NCI-H146 treated with DMSO at 0.1 percent for 48 hours (cell line): ENCODE data around the gene SHANK1.

Source experiments
- DNase-seq: peaks from one replicate; lab custom pipeline; 2025; ENCODE audit not compliant: unreplicated experiment; lab: John Stamatoyannopoulos, UW

The SHANK1 gene

DNA sequence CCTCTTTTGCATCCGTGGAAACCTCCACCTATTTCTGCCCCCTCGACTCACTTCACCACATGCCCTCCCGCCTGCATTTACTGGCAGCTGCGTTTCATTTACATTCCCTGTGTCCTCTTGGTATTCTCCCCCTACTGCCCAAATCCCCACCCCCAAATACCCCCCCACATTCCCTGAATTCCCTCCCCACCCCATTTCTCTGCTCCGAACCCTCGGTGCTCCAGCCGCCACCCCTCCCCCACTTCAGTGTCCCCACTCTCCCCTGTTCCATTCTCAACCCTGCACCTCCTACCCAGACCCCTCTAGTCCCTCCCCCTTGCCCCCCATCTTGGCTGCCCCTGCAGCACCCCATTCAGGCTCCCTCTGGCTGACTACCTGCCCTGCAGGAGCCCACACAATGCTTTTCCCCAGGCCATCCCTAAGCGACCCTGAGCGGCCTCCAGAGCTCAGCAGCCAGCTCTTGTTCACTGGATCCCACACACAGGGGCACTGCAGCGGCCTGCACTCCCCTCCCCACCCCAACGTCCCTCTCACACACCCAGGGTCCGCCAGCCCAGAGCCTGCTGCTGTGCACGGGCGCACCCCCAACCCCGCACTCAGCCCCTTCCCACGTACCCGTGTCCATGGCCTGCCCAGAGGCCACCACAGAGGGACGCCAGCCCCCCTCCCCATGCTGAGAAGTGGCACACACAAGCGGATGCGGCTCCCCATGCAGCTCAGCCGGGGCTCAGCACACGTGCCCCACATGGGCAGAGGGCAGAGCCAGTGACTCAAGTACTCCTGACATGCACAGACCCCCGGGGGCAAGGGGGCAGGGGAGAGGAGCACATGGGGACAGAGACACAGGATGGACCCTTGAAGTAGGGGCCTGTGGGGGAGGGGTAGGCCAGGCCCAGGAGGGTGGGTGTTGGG is 26.3 kb downstream of the SHANK1 start:
- no peak for DNase-seq

DNA sequence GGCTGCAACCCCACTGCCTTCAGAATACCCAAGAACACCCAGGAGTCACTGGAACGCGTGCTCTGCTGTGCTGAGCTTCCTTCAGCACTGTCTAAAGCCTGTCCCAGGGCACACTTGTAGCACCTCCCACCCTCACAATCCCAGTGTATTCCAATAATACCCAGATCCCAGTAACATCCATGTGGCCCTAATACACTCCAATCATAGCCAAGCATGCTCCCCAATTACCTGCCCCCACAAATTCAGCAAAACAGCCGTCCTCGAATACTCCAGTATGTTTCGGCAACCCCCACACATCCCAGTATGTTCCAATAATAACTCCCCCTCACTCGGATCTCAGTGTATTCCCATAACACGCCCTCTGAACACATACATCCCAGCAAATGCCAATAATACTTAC is 29.2 kb downstream of the SHANK1 start:
- DNase-seq = no peak

DNA sequence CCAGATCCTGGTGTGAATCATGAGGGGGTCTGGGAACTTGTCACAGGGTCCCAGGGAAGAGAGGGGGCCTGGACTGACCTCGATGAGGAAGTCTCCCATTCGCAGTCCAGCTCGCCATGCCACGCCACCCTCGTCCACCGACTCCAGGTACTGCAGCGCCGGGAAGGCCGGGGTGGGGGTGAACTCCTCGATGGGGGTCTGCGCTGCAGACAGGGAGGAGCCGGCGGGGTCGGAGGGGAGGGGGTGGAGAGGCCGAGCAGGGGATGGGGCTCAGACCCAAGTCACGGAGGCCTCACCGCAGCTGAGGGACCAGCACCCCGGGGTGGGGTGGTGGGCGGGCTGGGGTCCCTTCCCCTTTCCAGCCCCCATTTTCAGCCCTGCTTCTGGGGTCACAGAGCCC is 30.8 kb downstream of the SHANK1 start:
- DNase-seq = no peak

DNA sequence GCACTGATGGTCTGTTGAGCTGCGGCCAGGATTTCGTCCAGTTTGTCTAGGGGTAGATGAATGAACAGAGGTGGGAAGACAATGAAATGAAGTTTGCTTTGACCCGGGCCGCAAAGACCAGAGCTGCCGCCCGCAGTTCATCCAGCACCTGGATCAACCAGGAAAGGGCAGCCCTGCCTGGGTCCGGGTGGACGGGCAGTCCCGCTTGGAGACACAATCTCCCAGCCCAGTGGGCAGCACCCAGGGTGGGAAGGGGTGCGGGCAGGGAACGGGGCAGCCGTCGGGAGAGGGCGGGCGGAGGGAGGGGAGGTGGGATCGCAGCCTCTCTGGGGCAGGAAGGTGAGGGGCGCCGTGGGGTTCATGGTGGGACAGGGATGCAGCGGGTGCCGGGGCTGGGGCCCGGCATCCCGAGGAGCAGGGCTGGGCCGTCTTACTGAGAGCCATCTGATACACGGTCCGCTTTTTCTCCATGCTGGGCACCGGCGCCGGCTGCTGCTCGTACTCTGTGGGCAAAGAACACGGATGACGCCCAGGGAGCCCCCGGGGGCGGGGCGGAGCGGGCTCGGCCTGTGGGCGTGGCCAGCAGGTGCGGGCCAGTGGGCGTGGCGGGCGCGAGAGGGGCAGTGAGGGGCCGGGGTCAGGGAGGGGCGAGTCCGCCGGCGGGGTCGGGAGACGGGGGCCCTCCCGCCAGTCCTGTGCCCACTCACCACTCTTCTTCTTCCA is 33.1 kb downstream of the SHANK1 start:
- DNase-seq = no peak

DNA sequence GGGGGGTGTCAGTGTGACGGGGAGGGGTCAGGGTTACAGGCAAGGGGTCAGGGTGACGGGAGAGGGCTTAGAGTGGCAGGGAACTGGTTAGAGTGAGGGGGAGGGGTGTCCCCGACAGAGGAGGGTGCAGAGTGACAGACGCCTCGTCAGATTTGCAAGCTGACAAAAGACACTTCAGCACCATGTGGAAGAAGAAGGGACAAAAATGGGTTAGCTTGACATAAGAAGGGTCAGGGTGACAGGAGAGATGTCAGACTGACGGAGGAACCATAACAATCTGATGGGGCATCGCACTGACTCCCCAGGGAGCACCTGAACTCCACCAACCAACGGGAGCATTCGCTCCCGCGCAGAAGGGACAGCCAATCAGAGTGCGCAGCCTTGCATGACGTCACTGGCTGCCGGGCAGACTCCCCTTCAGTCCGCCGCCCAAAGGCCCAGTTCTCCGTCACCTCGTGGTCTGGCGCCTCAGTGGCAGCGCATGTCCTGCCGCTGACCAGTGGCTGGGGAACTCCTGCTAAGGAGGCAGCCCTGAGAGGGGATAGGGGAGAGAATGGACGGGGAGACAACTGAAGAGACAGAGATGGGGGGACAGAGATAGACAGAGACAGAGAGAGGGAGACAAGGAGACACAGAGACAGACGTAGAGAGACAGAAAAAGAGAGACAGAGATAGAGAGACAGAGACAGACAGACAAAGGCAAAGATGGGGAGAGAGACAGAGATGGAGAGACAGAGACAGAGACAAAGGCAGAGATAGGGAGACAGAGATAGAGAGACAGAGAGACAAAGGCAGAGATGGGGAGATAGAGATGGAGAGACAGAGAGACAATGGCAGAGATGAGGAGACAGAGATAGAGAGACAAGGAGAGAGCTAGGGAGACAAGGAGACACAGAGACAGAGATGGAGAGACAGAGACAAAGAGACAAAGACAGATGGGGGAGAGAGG is 40.2 kb downstream of the SHANK1 start:
- DNase-seq = peak; percentile 2

DNA sequence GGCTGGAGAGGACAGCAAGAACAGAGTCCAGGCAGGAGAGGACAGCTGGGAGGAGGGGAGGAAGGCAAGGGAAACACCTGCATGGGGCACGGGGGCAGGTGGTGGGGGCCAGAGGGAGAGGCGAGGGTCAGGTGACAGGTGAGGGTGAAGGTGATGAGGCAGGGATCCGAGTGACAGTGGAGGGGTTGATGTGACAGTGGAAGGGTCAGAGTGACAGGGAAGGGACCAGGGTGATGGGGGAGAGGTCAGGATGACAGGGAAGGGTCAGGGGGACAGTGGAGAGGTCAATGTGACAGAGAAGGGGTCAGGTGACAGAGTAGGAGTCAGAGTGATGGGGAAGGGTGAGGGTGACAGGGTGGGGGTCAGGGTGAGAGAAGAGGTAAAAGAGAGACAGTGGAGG is 41.3 kb downstream of the SHANK1 start:
- DNase-seq = no peak

DNA sequence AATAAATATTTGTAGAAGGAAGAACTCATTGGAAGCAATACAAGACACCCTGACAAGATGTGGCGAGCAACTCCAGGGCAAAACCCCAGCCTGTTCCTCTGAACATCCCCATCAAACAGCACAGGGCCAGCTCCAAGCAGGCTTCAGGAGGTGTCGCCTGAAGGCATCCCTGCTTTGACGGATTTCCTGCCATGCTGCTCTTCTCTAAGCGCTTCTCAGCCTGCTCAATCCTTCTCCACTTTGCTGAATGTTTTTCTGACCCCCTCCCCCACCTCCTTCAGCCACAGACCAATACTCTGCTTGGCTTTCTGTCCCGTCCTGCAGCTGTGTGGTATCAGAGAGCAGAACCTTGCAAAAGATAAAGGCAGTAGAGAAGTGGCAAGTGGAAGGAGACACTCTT is 42.0 kb downstream of the SHANK1 start:
- no peak for DNase-seq

DNA sequence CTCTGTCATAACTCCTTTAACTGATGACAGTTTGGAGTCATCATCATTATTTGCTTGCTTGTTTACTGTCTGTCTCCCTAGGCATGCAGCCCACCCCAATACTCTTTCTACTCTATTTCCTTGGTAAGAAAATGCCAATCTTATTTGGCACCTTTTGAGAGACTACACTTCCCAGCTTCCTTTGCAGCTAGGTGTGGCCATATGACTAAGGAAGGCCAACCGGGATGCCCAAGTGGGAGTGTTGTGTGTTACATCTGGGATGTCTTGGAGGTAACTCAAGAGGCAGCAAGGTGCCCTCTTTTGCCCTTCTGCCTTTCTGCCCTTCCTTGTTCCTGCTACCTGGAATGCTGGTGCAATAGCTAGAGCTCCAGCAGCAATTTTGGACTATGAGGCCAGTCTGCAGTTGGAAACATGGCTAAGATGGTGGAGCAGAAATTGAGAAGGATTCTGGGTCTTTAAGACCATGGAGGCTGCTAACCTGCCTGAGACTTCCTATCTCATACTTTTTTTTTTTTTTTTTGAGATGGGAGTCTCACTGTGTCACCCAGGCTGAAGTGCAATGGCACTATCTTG is 42.9 kb downstream of the SHANK1 start:
- no peak for DNase-seq

DNA sequence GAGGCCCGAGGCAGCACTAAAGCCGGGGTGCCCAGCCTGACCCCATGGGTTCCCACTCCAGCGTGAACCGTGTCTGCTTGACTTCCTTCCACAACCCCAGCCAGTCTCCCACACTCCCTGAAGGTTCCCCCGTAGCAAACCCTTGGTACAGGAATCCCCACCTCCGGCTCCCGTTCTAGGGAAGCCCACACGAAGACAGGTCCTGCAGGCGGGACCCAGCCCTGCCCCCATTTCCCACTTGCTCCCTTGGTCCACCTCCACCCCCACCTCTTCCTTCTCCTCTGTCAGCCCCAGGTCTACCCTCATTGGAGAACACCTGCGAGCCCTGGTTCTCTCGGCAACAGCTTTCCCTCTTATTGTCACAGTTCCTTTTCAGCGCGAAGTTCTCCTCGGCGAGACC is 46.5 kb downstream of the SHANK1 start:
- no peak for DNase-seq

DNA sequence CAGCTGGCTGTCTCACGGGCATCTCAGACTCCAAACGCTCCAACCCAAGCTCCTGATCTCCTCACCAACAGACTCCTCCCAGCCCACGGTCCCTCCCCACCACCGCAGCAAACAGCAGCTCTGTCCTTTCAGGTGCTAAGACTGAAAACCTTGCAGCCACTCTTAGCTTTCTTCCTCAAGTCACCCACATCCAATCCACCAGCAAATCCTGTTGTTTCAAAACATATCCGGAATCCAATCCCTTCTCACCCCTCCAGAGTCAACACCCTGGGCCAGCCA is 49.6 kb downstream of the SHANK1 start:
- DNase-seq = no peak

DNA sequence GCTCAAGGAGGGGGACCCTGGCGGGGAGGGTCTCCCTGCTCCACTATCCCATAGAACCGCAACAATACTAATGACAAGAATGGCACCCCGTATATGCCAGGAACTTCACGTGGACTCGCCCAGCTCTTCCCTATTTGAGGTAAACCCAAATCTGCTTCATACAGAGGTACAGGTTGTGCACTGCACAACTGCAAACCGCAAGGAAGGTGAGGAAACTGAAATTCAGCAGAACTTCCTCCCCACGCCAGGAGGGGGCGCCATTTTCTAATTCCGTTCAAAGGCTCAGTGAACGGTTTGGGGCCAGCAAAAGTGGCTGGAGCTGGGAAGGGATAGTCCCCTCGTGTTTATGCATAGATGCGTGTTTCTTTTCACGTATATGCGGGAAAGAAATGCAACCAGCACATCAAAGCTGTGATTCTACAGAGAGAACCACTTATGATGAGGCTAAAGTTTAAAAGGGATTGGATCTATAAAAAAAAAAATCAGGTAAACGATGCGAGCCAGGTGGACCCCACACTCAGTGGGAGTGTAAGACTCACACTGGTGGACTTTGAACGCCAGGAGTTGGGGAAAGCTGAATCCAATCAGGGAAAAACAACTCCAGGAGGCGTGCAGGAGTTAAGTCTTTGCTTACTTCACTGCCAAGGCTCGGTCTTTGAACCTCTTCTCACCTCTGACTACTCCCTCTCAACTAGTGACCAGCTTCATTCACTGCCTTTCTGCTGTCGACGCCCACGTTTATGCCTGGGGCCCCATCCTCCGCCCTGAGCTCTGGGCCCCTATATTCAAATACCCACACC is 50.1 kb downstream of the SHANK1 start:
- peak; percentile 2 for DNase-seq

DNA sequence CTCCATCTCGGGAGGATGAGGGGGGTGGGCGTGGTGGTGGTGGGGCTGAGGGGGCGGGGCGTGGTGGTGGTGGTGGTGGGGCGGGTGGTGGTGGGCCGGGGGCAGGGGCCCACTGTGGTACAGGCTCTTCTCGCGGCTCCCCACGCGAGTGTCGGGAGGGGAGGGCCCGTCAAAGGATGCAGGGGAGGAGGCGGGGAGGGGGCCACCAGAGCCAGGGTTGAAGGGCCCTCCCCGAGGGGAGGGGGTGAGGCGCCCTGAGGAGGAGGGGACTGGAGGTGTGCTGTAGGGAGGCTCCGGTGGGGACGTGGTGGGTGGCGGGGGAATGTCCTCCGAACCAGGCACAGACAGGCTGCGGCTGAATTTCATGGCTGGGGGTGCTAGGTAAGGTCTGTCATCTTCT is 50.7 kb downstream of the SHANK1 start:
- no peak for DNase-seq

DNA sequence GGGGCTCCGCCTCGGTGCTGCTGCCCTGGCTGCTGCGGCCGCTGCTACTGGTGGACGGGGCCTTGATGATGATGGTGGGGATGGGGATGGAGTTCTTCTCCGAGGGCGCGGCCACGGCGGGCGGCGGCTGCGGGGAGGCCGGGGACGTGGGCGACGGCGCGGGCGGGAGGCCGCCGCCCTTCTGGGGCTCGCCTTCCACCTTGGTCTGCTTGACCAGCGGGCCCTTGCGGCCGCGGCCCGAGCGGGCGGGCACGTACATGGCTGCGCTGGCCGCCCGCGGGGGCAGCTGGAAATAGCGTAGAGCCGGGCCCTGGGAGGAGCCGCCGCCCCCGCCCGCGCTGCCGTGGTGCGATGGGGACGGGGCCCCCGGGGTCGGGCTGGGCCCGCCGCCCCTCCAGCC is 51.2 kb downstream of the SHANK1 start:
- no peak for DNase-seq

DNA sequence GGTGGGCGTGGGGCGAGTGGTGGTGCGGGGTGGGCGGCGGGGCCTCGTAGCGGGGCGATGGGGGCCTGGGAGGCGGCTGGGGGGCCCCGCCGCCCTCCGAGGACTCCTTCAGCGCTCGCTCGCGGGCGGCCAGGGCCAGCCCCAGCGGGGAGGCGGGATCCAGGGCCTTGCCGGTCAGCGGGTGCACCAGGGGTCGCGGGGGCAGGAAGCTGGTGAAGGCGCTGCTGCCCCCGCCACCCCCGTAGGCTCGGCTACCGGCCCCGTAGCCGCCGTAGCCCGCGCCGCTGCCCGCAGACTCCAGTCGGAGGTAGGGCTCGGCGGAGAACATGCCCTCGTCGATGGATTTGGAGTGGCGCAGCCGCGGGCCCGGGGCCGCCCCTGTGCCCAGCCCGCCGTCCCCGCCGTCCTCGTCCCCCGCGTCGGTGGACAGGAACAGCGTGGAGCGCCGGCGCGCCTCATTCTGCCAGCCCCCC is 51.8 kb downstream of the SHANK1 start:
- no peak for DNase-seq

DNA sequence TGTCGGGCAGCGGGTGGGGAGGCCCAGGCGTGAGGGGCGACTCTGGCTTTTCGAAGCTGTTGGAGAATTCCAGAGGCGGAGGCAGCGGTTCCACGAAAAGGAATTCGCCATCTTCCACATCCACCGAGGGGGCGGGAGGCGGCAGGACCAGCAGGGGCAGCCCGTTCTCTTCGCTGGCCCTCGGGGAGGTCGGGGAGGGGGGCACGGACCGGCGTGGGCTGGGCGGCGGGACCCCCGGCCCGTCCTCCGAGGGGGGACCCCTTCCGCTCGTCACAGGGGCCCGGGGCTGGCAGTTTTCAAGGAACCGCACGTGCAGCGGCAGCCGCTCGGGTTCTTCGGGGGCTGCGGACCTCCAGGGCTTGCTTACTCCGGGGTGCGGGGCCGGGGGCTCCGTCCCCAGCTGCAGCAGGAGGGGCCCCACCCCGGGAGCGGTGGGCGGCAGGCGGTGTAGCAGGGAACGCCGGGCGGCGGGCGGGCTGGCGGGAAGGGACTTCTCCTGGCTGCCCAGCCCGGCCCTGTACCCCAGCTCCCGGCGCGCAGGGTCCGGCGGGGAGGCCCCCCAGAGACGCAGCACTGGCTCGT is 52.3 kb downstream of the SHANK1 start:
- no peak for DNase-seq

DNA sequence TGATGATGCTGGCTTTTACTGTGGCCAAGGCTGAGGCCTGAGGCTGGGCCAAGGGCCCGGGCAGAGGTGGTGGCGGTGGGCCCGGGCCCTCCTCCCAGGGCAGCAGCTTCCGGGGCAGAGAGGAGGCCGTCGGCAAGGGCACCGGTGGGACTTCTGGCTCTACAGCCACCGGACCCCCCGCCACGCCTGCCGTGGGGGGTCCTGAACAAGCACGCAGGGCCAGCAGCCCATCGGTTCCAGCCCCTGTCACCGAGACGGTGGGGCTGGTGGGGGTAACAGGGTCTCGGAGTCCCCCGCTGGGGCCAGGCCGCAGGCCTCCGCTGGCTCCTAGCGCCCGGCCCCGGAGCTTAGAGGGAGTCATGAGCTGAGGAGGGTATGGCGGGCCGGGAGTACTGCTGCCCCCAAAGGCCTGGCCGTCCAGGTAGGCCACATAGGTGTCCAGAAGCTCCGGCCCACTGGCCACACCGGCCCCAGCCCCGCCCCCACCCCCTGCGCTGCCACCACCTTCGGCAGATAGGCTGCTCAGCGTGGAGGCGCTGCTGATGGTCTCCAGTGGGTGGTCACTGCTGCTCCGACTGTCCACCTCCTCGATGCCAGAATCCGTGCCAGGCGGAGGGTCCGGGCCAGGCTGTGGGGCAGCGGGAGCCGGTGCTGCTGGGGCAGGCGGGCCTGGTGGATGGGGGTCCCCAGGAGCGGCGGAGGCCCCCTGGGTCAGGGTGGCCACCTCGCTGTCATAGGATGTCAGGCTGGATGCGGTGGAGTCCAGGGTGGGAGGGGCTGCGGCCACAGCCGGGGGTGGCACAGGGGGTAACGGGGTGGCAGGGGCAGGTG is 53.0 kb downstream of the SHANK1 start:
- no peak for DNase-seq

DNA sequence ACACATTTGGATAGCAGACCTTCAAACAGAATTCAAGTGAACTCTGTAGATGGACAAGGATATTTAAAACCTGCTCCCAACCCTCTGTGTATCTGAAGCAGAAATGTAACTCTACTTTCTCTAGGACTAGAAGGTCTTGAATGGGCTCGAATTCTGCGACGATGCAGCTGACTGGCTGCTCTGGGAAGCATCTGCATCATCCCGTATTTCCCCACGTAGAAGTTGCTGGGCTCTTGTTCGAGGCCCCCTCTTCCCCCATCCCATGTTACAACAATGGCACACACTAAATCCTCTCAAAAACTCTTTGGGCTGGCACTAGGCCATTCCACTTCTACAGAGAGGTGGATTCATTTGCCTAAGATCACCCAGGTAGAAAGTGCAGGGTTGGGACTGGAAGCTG is 55.4 kb downstream of the SHANK1 start:
- no peak for DNase-seq

DNA sequence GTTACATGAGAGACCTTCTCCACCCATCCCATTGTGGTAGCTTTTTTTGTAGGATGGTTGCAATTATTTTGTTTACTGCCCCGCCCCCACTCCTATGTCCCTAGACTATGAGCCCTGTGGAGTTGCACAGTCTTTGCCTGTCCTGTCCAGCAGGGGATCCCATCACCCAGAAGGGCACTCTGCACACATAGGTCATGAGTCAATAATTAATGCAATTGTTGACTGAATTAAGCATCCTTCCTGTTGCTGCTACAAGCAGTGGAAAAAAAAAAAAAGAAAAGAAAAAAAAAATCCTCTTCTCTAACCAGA is 56.2 kb downstream of the SHANK1 start:
- no peak for DNase-seq
